ENCODE measurements around the gene ZBTB18.

Gene ZBTB18

DNA sequence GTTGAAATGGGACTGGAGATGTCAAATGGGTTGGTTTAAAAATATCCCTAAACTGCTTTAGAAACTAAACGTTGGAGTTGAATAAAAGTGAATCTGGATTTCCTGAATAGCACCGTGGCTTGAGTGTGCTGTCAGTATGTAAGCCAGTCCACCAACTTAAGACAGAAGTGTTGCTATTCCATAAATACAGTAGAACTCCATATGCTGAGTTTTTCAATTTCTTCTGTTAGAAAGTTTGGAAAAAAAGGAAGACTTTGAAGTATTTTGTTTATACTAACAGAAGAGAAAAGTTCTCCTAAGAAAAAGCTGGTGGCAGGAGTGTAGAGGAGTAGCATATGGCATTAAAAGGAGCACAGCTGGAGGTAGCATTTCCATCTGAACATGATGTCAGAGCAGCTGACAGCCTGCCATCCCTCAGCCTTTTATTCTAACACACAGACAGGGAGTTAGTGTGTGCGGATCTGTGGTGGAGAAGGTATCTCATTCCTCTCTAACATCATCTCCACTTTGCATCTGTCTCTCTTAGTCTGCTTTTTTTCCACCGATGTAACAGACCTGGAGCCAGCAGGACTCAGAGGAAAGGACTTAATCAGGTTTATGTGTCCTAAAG lies at the start of gene ZBTB18:
ZBTB18 (plus strand) TSS at position 449 of the 610 bp plus-strand sequence; CDS start at position 598, 149 bp downstream.
- DNase-seq: peak; percentile 25
- in situ Hi-C loops (cut with MboI; ENCODE audit: low pct_unique_long_range_greater_than_20kb, low sequenced_read_pairs): no loop called here

DNA sequence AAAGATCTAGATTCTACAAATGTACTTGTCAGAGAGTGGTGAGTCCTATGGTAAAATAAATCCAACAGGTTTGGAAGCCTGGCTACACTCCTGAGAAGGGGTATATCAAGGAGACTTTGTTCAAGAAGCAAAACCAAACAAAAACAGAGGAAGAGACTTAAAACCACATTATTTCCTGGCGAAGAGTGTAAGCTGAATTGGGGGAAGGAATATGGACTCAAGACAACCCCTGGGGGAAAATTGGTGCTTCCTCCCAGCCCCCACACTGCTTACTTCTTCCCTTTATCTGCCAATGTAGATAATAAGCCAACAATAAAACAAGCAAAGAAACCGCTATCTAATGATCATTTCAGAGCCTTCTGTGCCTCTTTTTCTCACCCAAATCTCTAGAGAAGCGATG lies 48.4 kb upstream of the ZBTB18 start:
- DNase-seq: peak; percentile 73
- in situ Hi-C loops (cut with MboI; ENCODE audit: low pct_unique_long_range_greater_than_20kb, low sequenced_read_pairs): loop anchor here (25.0 kb wide), 1 partner anchor 260 kb away; no protein-coding TSS in a partner anchor

DNA sequence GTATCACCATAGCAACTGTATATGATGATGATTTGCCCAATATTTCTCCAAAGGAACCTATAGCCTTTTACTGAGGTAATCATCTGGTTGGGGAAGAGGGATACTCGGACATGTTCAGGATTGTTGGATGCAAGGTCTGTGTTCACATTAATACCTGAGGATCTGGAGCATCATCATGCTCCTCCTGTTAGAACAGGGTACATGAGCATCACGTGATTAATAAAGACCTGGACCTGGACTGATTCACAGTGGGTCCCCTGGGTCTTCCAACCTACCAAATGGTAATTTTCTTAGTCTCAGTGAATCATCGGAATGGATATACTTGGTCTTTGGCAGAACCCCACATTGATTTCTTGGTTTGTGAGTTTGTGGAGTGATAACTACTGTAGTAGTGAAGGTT lies 45.6 kb upstream of the ZBTB18 start:
- no peak for DNase-seq
- in situ Hi-C loops (cut with MboI; ENCODE audit: low pct_unique_long_range_greater_than_20kb, low sequenced_read_pairs): loop anchor here (25.0 kb wide), 1 partner anchor 257 kb away; no protein-coding TSS in a partner anchor

DNA sequence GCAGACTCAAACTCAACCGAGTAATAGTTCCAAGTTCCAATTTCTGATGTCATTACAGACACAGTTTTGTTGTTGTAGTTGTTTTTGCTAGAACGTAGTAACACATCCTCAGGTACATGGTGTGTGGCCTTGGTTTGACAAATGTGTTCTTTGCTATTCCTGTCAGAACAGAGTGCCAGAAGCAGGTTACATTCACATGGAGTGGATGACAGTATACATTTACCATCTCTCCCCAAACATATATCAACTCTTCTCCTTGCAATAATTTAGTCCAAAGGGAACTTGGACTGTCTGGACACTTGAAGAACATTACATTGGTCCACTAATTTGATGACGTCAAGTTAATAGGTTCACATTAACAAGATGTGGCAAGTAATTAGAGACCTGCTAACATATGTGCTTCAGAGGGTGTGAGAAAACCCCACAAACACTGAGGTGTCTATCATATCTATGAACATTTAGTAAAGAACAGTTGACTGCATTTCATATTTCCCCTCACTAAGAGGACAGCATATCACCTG lies 44.6 kb upstream of the ZBTB18 start:
- in situ Hi-C loops (cut with MboI; ENCODE audit: low pct_unique_long_range_greater_than_20kb, low sequenced_read_pairs): loop anchor here (25.0 kb wide), 1 partner anchor 256 kb away; no protein-coding TSS in a partner anchor
- no peak for DNase-seq

DNA sequence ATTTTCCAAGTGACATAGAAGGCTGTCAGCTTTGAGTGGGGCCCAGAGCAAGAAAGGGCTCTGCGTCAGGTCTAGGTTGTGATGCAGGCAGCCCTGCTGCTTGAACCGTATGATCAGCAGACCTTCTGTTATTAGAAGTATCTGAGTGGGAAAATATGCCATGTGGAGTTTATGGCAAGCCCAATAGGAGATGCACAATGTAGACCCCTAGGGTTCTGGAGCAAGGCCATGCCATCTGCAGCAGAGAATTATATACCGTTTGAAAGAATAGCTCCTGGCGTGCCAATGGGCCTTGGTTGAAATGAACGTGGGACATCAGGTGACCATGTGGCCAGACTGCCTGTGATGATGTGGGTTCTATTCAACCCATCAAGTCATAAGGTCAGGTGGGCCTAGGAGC lies 44.1 kb upstream of the ZBTB18 start:
- no peak for DNase-seq
- in situ Hi-C loops (cut with MboI; ENCODE audit: low pct_unique_long_range_greater_than_20kb, low sequenced_read_pairs): loop anchor here (25.0 kb wide), 1 partner anchor 255 kb away; no protein-coding TSS in a partner anchor

DNA sequence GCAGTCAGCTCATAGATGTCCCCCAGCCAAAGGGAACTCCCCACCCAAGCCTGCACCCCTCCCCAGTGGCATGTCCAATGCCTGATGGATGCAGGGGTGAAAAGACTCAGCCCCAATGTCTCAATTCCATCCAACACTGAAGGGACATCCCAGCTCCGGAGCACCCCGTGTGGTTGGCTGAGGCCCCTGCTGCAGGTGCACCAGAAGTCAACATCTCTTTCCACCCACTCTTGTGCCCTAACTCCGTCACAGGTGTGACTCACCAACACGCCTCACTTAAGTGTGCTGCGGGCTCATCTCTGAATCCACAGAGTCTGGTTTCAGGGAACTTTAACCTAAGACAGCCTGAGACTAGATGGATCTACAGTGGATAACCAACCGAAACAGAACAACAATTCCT lies 40.9 kb upstream of the ZBTB18 start:
- in situ Hi-C loops (cut with MboI; ENCODE audit: low pct_unique_long_range_greater_than_20kb, low sequenced_read_pairs): loop anchor here (25.0 kb wide), 1 partner anchor 252 kb away; no protein-coding TSS in a partner anchor
- no peak for DNase-seq

DNA sequence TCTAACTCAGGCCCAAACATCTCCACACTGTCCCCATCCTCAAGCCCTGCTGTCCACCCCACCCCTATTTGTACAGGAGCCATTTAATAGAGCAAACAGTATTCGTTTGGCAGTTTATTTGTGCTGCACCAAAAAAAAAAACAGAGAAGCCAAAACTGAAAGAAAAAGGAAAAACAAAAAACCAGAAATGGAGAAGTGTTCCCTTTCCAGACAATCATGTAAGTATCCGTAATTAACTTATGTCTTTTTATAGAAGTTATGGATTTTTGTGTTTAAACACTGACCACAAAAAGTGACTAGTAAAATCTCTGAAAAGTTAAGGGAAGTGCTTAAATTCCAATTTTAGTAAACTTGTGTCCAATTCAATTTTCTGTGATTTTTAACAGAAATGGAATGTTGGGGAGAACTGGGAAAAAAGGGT lies 40.4 kb upstream of the ZBTB18 start:
- in situ Hi-C loops (cut with MboI; ENCODE audit: low pct_unique_long_range_greater_than_20kb, low sequenced_read_pairs): loop anchor here (25.0 kb wide), 1 partner anchor 252 kb away; no protein-coding TSS in a partner anchor
- no peak for DNase-seq

DNA sequence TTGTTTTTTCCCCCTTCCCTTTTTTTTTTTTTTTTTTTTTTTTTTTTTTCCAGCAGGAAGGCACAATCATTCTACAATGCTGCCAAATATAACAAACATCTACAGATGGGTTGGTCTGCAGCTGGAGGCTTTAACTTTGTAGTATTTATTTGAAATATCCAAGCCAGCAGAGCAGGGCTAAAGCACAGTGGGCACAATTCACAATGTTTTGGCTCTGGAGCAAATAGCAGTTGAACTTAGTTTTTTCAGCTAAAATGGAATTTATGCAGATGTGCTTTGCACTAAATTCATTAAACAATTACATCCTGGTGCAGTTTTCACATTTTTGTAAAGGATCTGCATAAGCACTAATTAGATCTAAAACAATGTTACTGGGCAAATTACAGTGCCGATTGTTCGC lies 39.8 kb upstream of the ZBTB18 start:
- in situ Hi-C loops (cut with MboI; ENCODE audit: low pct_unique_long_range_greater_than_20kb, low sequenced_read_pairs): loop anchor here (25.0 kb wide), 1 partner anchor 251 kb away; no protein-coding TSS in a partner anchor
- no peak for DNase-seq

DNA sequence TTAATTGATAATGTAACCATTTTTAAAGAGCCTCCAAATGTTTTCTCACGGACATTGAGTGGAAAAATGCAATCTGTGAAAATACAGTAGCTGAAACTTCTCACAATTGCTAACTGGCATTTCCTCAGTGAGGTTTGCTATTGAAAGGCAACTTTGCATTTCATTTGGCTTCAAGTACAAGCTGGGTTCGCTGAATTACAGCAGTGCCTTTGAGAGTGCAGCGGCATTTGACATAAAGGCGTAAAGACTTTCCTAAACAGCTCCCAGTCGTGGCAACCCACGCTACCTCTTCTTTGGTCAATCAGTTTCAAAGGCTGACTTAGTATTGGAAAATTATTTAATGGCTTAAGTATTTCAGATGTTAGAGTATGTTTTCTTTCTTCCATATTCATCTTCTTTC lies 39.3 kb upstream of the ZBTB18 start:
- DNase-seq: no peak
- in situ Hi-C loops (cut with MboI; ENCODE audit: low pct_unique_long_range_greater_than_20kb, low sequenced_read_pairs): loop anchor here (25.0 kb wide), 1 partner anchor 251 kb away; no protein-coding TSS in a partner anchor

DNA sequence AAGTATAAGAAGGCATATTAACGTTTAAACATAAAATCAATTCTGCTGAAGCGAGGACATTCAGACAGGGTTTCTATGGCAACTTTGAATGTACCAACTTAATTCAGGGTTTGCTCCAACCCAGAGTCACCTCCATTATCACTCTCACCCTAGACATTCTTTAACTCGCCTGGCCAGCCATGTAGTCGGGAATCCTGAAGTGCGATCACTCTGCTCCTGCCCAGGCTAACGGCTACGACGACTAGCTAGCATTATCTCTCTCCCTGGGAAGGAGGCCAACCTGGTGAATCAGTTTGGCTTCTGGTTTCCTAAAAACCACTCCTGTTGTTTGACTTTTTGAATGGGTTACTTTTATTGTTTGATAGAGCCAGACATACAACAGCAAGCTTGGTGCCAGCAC lies 38.9 kb upstream of the ZBTB18 start:
- DNase-seq: no peak

DNA sequence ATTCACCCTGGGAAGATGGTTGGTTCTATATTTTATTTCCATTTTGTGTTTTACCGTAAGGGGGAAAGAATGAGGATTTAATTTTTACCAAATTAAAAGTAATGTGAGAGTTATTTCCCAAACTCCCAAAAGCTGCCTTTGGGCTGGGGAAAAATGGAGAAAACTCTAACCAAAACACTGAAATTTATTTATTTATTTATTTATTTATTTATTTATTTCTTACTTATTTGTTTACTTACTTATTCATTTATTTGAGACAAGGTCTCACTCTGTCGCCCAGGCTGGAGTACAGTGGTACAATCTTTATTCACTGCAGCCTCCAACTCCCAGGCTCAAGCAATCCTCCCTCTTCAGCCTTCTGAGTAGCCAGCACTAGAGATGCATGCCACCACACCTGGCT lies 38.0 kb upstream of the ZBTB18 start:
- in situ Hi-C loops (cut with MboI; ENCODE audit: low pct_unique_long_range_greater_than_20kb, low sequenced_read_pairs): loop anchor here (25.0 kb wide), 1 partner anchor 249 kb away; no protein-coding TSS in a partner anchor

More for the DNA sequence above, 38.9 kb upstream of the ZBTB18 start:
- in situ Hi-C loops (cut with MboI; ENCODE audit: low pct_unique_long_range_greater_than_20kb, low sequenced_read_pairs): loop anchor here (25.0 kb wide), 1 partner anchor 250 kb away; no protein-coding TSS in a partner anchor

DNA sequence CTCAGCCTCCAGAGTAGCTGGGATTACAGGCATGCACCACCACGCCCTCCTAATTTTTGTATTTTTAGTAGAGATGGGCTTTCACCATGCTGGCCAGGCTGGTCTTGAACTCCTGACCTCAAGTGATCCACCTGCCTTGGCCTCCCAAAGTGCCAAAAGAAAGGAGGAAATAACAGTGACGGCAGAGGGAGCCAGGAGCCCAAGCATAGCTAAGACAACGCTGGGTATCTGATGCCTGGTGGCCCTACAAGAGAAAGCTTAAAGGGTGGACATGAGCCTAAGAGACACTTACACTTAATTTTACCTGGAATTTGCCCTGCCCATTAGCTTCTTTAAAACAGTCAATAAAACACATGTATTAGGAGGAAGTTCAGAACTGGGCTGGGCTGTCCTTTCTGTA lies 36.2 kb upstream of the ZBTB18 start:
- in situ Hi-C loops (cut with MboI; ENCODE audit: low pct_unique_long_range_greater_than_20kb, low sequenced_read_pairs): loop anchor here (25.0 kb wide), 1 partner anchor 247 kb away; no protein-coding TSS in a partner anchor
- peak; percentile 50 for DNase-seq

More for the DNA sequence above, 38.0 kb upstream of the ZBTB18 start:
- DNase-seq: no peak

DNA sequence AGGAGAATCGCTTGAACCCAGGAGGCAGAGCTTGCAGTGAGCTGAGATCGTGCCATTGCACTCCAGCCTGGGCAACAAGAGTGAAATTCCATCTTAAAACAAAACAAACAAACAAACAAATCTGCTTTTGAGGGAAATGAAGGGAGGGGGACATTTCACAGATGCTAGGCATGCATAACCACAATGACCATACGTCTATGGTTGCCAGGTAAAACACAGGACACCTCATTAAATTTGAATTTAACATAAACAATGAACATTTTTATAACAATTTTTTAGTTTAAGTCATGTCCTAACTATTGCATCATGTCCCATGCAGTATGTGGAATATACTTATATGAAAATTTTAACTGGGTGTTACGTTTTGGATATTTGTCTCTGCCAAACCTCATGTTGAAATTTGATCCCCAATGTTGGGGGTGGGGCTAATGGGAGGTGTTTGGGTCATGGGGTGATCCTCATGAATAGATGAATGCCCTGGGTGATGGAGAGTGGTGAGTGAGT lies 31.0 kb upstream of the ZBTB18 start:
- in situ Hi-C loops (cut with MboI; ENCODE audit: low pct_unique_long_range_greater_than_20kb, low sequenced_read_pairs): loop anchor here (25.0 kb wide), 1 partner anchor 242 kb away; no protein-coding TSS in a partner anchor
- no peak for DNase-seq

DNA sequence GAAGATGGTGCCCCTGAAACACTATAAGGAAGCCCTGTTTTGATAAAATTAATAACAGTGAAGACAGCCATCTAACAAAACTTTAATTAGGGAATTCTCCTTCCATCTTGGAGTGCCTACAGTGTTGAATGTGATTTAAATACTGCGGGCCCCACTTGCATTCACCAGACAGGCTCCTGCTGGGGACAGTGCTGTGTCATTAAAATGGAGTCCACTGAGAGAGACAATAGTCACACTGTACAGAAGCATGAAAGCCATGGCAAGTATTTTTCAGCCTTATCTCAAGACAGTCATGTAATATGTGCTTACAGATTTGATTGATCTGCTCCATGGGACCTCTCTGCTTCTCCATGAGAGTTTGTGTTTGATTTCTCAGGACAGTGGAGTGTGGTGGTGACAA lies 29.7 kb upstream of the ZBTB18 start:
- in situ Hi-C loops (cut with MboI; ENCODE audit: low pct_unique_long_range_greater_than_20kb, low sequenced_read_pairs): loop anchor here (25.0 kb wide), 1 partner anchor 241 kb away; no protein-coding TSS in a partner anchor
- no peak for DNase-seq

DNA sequence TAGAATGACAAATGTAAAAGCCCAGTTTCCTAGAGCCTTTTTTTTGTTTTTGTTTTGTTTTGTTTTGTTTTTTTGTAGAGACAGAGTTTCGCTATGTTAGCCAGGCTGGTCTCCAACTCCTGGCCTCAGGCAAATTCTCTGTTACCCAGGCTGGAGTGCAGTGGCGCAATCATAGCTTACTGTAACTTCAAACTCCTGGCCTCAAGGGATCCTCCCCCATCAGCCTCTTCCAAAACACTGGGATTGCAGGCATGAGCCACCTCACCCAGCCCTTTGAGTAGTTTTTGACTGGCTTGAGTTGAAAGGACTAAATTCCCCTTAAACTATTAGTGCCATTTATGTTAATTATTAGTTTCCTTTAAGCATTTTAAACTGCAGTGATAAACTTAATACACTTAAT lies 28.8 kb upstream of the ZBTB18 start:
- in situ Hi-C loops (cut with MboI; ENCODE audit: low pct_unique_long_range_greater_than_20kb, low sequenced_read_pairs): loop anchor here (25.0 kb wide), 1 partner anchor 240 kb away; no protein-coding TSS in a partner anchor
- no peak for DNase-seq

DNA sequence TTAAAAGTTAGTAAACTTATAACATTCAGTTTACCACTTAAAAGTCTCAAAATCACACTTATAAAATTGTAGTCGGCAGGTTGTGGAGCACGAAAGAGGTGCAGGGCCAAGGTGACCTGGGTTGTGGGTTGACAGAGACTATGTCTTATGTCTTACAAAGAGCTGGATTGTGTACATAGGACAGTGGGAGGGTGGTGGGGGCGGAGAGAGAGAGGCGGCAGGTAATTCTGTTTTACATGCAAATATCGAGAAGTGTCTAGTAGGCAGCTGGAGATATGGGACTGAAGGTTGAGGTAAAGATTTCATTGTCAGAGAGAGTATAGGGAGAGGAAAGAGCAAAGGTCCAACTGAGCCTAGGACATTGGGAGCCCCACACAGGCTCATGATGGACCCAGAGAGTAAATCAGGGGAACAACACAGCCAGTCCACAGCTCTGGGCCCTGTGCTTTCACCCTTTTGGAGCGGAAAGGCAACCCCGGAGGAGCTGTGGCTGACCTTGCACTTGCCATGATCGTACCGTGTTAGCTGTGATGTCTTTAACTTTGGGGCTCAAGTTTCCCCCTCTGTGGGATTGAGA lies 28.1 kb upstream of the ZBTB18 start:
- in situ Hi-C loops (cut with MboI; ENCODE audit: low pct_unique_long_range_greater_than_20kb, low sequenced_read_pairs): loop anchor here (25.0 kb wide), 1 partner anchor 239 kb away; no protein-coding TSS in a partner anchor
- no peak for DNase-seq

DNA sequence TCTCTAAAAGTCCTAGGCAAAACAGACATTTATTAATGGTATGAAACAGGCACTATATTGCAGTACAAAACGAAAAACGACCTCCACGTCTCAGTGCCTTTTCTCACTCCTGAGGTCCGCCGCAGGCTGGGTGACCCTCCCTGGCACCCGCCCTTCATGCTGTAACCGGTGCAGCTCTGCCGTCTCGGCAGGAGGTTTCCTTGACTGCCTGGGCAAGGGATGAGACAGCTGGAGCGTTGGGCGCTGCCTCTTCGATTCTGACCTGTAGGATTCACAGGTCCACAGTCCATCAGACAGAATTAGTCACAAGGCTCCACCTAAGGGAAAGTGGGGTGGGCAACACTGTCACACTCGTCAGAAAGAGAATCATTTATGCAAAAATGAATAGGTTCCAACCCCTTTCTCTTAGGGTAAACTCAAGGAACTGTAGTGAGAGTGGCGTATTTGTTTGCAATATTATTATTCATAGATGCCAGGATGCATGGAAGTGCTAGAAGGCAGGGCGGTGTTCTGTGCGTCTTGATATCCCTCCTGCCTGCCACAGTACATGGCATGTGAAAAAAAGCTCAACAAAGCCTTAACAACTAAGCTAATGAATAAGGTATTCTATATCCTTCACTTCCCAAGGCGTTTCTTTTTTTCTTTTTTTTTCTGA lies 23.5 kb upstream of the ZBTB18 start:
- DNase-seq: no peak
- in situ Hi-C loops (cut with MboI; ENCODE audit: low pct_unique_long_range_greater_than_20kb, low sequenced_read_pairs): no loop called here

DNA sequence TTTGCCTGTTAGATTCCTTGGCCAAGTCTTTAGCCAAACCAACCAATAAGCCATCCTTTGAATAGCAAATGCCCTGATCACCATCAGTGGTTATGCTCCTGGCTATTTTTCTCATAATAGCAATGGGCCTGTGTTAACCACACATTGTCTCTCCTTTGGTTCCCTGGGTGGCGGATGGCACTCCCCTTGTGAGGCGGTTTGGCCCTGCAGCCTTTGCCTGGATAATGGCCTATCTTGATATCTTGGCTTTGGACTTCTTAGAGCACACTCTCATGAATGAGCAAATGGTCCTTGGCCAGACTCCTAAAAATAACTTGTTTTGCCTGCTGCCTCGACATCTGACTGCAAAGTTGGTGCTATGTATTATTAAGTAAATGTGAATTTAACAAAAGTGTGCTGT lies 22.4 kb upstream of the ZBTB18 start:
- in situ Hi-C loops (cut with MboI; ENCODE audit: low pct_unique_long_range_greater_than_20kb, low sequenced_read_pairs): no loop called here
- no peak for DNase-seq

DNA sequence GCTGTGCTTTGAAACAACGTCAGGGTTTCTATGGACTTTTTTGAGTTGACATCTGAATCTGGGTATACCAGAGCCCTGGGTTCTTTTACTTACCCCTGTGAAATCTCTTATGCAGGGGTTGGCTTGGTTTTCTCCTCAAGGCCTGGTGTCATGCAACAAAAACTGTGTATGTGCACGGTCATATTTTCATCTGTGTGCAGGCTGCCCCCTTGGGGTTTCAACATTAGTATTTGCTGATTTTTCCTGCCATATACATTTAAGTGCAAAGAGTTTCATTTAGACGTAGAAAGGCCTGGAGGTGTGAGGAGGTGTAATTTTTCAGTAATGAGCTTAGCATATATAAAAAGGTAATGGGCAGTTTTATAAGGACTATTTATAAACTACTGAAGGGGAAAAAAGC lies 22.0 kb upstream of the ZBTB18 start:
- in situ Hi-C loops (cut with MboI; ENCODE audit: low pct_unique_long_range_greater_than_20kb, low sequenced_read_pairs): no loop called here

More for the DNA sequence above, 22.0 kb upstream of the ZBTB18 start:
- no peak for DNase-seq
